Neuron (in vitro differentiated cells): ENCODE measurements around the gene DRC7.

Experiments used
- H2AFZ ChIP-seq: one replicate; pipeline ENCODE4 v1.6.1; 2013; ENCODE audit warnings: low read depth, mild to moderate bottlenecking, inconsistent platforms, low read length, moderate library complexity
- H3K27me3 ChIP-seq: one replicate; pipeline ENCODE4 v1.6.1; 2013; ENCODE audit warnings: low read length; ENCODE audit not compliant: insufficient read depth
- H3K36me3 ChIP-seq: one replicate; pipeline ENCODE4 v1.6.1; 2013; ENCODE audit warnings: low read length; ENCODE audit not compliant: insufficient read depth
- H3K4me1 ChIP-seq: one replicate; pipeline ENCODE4 v1.6.1; 2013; ENCODE audit warnings: low read length; ENCODE audit not compliant: insufficient read depth
- H3K4me3 ChIP-seq: 2 replicates; pipeline ENCODE4 v1.5.1; 2013; ENCODE audit warnings: mild to moderate bottlenecking, low read length, moderate library complexity
- H3K9me3 ChIP-seq: one replicate; pipeline ENCODE4 v1.6.1; 2013; ENCODE audit warnings: low read length

Gene DRC7

GRCh38 chr16:57764006-57764340 lies 69.4 kb downstream of the DRC7 start:
- Histone ChIP-seq H3K36me3 (no peaks in the 10 kb centered on the region), H3K9me3 (no peaks in the 10 kb centered on the region), H3K4me3 (no peak overlapping the region), H2AFZ (no peak overlapping the region), H3K27me3 (no peaks in the 10 kb centered on the region), H3K4me1 (peaks cover 3% of the 10 kb centered on the region)

- Histone ChIP-seq H3K36me3 (no peaks in the 10 kb centered on the region), H3K4me3 (no peak overlapping the region), H3K9me3 (no peaks in the 10 kb centered on the region), H3K4me1 (peaks cover 3% of the 10 kb centered on the region), H3K27me3 (no peaks in the 10 kb centered on the region), H2AFZ (no peak overlapping the region)
Measured at GRCh38 chr16:57764341-57765159, 69.9 kb downstream of the DRC7 start.

DNA sequence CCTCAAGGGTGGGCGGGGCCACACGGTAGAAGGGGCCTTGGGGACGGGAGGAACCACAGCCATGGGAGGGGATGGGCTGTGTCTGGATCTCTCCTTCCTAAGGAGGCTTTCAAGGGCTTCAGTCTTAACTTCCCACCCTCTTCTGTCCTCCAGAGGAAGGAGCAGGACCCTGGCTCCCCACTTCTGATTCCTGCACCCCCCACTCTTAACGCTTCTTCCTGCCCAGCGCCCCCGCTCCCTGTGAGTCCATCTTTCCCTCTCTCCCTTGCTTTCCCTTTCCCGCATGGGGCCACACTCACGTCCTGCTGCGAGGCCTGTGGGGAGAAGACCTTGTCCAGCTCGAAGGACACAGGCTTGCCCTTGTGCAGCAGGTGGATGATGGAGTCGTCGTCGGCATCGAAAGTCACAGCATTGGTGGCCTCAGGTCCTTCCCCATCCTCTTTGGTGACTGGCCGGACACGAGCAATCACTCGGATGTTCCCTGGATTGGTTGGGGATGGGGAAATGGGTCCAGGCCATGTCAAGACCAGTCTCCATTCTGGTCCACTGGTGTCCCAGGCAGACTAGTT lies 70.6 kb downstream of the DRC7 start:
- no peaks in the 10 kb centered on the region for H3K27me3 ChIP-seq
- H3K4me1 ChIP-seq: peaks cover 3% of the 10 kb centered on the region
- H3K4me3 ChIP-seq: no peak overlapping the region
- H3K9me3 ChIP-seq: no peaks in the 10 kb centered on the region
- no peak overlapping the region for H2AFZ ChIP-seq
- no peaks in the 10 kb centered on the region for H3K36me3 ChIP-seq

DNA sequence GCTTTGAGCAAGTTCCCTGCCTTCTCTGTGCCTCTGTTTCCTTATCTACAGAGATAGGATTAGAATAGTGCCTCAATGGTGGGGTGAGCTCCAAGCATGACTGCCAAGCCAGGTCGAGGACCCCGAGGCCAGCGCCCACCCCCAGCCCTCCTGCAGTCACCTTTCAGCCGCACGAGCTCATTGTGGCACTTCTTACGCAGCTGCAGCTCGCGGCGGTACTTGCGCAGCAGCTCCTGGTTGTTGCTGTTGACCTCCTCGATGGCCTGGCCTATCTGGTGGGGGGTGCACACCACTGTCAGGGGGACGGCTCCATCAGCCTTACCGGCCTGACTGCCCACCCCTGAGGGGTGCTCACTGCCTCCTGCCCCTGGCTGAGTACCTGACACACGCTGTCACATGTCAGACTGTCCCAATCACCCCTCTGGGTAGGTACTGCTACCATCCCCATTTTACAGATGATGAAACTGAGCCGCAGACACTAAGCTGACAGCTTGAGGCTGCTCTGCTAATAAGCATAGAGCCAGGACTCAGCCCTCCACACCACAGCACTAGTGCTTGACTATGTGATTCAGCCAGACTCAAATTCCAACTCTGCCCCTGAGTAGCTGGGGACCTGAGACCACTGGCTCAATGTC lies 72.2 kb downstream of the DRC7 start:
- H2AFZ ChIP-seq: no peak overlapping the region
- no peaks in the 10 kb centered on the region for H3K27me3 ChIP-seq
- H3K4me1 ChIP-seq: peaks cover 3% of the 10 kb centered on the region
- no peak overlapping the region for H3K4me3 ChIP-seq
- H3K36me3 ChIP-seq: no peaks in the 10 kb centered on the region
- no peaks in the 10 kb centered on the region for H3K9me3 ChIP-seq

GRCh38 chr16:57769541-57770145 lies 75.0 kb downstream of the DRC7 start:
- Histone ChIP-seq H3K4me3 (no peak overlapping the region), H3K4me1 (no peaks in the 10 kb centered on the region), H3K27me3 (no peaks in the 10 kb centered on the region), H3K9me3 (no peaks in the 10 kb centered on the region), H3K36me3 (no peaks in the 10 kb centered on the region), H2AFZ (no peak overlapping the region)

GRCh38 chr16:57770361-57770760 lies 75.8 kb downstream of the DRC7 start:
- no peak overlapping the region for H2AFZ ChIP-seq
- H3K36me3 ChIP-seq: no peaks in the 10 kb centered on the region
- H3K4me1 ChIP-seq: no peaks in the 10 kb centered on the region
- H3K9me3 ChIP-seq: no peaks in the 10 kb centered on the region
- no peak overlapping the region for H3K4me3 ChIP-seq
- H3K27me3 ChIP-seq: no peaks in the 10 kb centered on the region

GRCh38 chr16:57771141-57771785 lies 76.7 kb downstream of the DRC7 start:
- H3K27me3 ChIP-seq: no peaks in the 10 kb centered on the region
- H3K4me1 ChIP-seq: no peaks in the 10 kb centered on the region
- H3K36me3 ChIP-seq: no peaks in the 10 kb centered on the region
- H3K4me3 ChIP-seq: no peak overlapping the region
- no peaks in the 10 kb centered on the region for H3K9me3 ChIP-seq
- no peak overlapping the region for H2AFZ ChIP-seq

GRCh38 chr16:57773019-57773418 lies 78.4 kb downstream of the DRC7 start:
- Histone ChIP-seq H3K4me1 (no peaks in the 10 kb centered on the region), H3K27me3 (no peaks in the 10 kb centered on the region), H3K4me3 (no peak overlapping the region), H3K9me3 (no peaks in the 10 kb centered on the region), H2AFZ (no peak overlapping the region), H3K36me3 (no peaks in the 10 kb centered on the region)

- no peaks in the 10 kb centered on the region for H3K9me3 ChIP-seq
- no peak overlapping the region for H2AFZ ChIP-seq
- H3K36me3 ChIP-seq: no peaks in the 10 kb centered on the region
- no peaks in the 10 kb centered on the region for H3K27me3 ChIP-seq
- H3K4me1 ChIP-seq: no peaks in the 10 kb centered on the region
- no peak overlapping the region for H3K4me3 ChIP-seq
Measured at GRCh38 chr16:57773655-57774295, 79.2 kb downstream of the DRC7 start.

- H3K36me3 ChIP-seq: no peaks in the 10 kb centered on the region
- H3K4me3 ChIP-seq: no peak overlapping the region
- H3K9me3 ChIP-seq: no peaks in the 10 kb centered on the region
- H3K27me3 ChIP-seq: no peaks in the 10 kb centered on the region
- no peaks in the 10 kb centered on the region for H3K4me1 ChIP-seq
- no peak overlapping the region for H2AFZ ChIP-seq
Measured at GRCh38 chr16:57774705-57775285, 80.2 kb downstream of the DRC7 start.

DNA sequence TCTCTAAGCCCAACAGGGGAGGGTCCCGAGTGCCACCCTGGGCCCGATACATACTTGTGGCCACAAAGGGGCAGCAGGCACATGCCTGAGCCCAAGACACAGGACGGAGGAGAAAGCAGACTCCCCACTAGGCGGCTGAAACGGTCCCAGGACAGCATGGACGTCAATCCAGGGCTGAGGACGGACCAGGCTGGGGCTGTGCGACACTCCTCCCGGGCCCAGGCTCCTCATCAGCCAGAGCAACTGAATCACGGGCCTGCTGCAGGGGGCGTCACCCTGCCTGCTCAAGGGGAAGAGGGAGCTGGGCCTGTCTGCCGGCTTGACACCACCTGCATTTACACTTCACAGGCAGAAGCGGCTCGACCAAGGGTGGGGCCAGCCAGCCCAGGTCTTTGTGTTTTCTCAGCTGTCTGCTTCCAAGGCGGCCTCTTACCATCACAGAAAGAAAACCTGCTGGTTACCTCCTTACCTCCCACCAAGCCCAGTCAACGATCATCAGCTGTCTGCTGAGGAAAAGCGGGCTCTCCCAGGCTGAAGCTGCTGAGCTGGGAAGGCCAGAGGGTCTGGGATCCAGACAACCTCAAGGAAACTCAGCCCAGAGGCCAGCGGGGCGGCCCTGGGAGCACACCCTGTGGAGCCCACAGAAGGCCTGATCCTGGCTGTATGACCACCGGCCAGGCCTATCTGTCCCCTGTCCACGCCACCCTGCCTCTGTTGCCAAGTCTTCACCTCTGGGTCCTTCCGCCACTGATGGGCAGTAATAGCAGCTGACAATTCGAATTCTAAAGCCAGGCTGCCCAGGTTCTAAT lies 81.3 kb downstream of the DRC7 start:
- Histone ChIP-seq H3K4me3 (no peak overlapping the region), H3K36me3 (no peaks in the 10 kb centered on the region), H3K9me3 (no peaks in the 10 kb centered on the region), H2AFZ (no peak overlapping the region), H3K4me1 (no peaks in the 10 kb centered on the region), H3K27me3 (no peaks in the 10 kb centered on the region)

DNA sequence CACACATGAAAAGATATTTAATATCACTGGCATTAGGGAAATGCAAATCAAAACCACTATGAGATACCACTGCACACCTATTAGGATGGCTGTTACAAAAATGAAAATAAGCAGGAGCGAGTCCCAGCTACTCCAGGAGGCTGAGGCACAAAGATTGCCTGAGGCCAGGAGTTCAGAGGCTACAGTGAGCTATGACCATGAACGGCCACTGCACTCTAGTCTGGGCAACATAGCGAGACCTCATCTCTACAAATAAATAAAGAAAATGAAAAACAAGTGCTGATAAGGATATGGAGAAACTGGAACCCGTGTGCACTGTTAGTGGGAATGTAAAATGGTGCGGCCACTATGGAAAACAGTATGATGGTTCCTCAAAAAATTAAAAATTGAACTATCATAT lies 84.1 kb downstream of the DRC7 start:
- Histone ChIP-seq H3K36me3 (no peaks in the 10 kb centered on the region), H3K4me1 (no peaks in the 10 kb centered on the region), H3K27me3 (no peaks in the 10 kb centered on the region), H2AFZ (no peak overlapping the region), H3K9me3 (no peaks in the 10 kb centered on the region), H3K4me3 (no peak overlapping the region)
